Measurements from ENCODE around the gene FAT1. TPM values are rescaled to one million over a fixed set of nuclear protein-coding genes. Genes with fewer than 3 reads are reported as not detected.

Gene FAT1
- total RNA-seq, 1 experiment from 2014 or later: 107 TPM

- Histone ChIP-seq H3K4me3 (ENCODE audit: low read depth, low read length, poor library complexity, severe bottlenecking) (no peak overlapping the region), H3K27ac (ENCODE audit: low read depth, low read length, poor library complexity, severe bottlenecking) (no peak overlapping the region), H3K36me3 (ENCODE audit: insufficient read depth, low read length, poor library complexity, severe bottlenecking) (no peaks in the 10 kb centered on the region), H3K4me1 (ENCODE audit: insufficient read depth, low read length, poor library complexity, severe bottlenecking) (no peaks in the 10 kb centered on the region), H3K27me3 (replicated peaks; ENCODE audit: insufficient read depth, low read depth, low read length, poor library complexity) (no peaks in the 10 kb centered on the region), H3K9me3 (ENCODE audit: low read depth, low read length, poor library complexity, severe bottlenecking) (peaks cover 4% of the 10 kb centered on the region)
- TF ChIP-seq CTCF (conservative IDR thresholded peaks at IDR 0.05; ENCODE audit: low read depth, low read length): no peak
- no peak for TF ChIP-seq EZH2 (IDR thresholded peaks at IDR 0.05; ENCODE audit: borderline replicate concordance, low read depth, low read length, poor library complexity, severe bottlenecking)
- no peak for DNase-seq (ENCODE audit: low spot score)
- CTCF ChIA-PET: no interaction called here
- intact Hi-C loops (cut with micrococcal nuclease; ENCODE audit: unreplicated experiment): no loop called here
- BruUV-seq (replicated peaks): no TSS peak
- POLR2A ChIA-PET (ENCODE audit: low non-redundant PET): no interaction called here
Measured at GRCh38 chr4:186545436-186545835, 178.2 kb downstream of the FAT1 start.

GRCh38 chr4:186543206-186543605 lies 180.4 kb downstream of the FAT1 start:
- no TSS peak for BruUV-seq (replicated peaks)
- intact Hi-C loops (cut with micrococcal nuclease; ENCODE audit: unreplicated experiment): no loop called here
- CTCF ChIA-PET: no interaction called here

GRCh38 chr4:186541801-186542200 lies 181.9 kb downstream of the FAT1 start:
- no TSS peak for BruUV-seq (replicated peaks)
- TF ChIP-seq CTCF (conservative IDR thresholded peaks at IDR 0.05; ENCODE audit: low read depth, low read length) (no peak), EZH2 (IDR thresholded peaks at IDR 0.05; ENCODE audit: borderline replicate concordance, low read depth, low read length, poor library complexity, severe bottlenecking) (no peak)
- H3K36me3 ChIP-seq (ENCODE audit: insufficient read depth, low read length, poor library complexity, severe bottlenecking): no peaks in the 10 kb centered on the region
- no peaks in the 10 kb centered on the region for H3K4me1 ChIP-seq (ENCODE audit: insufficient read depth, low read length, poor library complexity, severe bottlenecking)
- POLR2A ChIA-PET (ENCODE audit: low non-redundant PET): no interaction called here
- peaks cover 4% of the 10 kb centered on the region for H3K9me3 ChIP-seq (ENCODE audit: low read depth, low read length, poor library complexity, severe bottlenecking)
- DNase-seq (ENCODE audit: low spot score): no peak
- intact Hi-C loops (cut with micrococcal nuclease; ENCODE audit: unreplicated experiment): no loop called here
- H3K27ac ChIP-seq (ENCODE audit: low read depth, low read length, poor library complexity, severe bottlenecking): no peak overlapping the region
- CTCF ChIA-PET: no interaction called here
- H3K4me3 ChIP-seq (ENCODE audit: low read depth, low read length, poor library complexity, severe bottlenecking): no peak overlapping the region
- H3K27me3 ChIP-seq (replicated peaks; ENCODE audit: insufficient read depth, low read depth, low read length, poor library complexity): no peaks in the 10 kb centered on the region

More at GRCh38 chr4:186543206-186543605, 180.4 kb downstream of the FAT1 start:
- Histone ChIP-seq H3K9me3 (ENCODE audit: low read depth, low read length, poor library complexity, severe bottlenecking) (peaks cover 4% of the 10 kb centered on the region), H3K4me3 (ENCODE audit: low read depth, low read length, poor library complexity, severe bottlenecking) (no peak overlapping the region), H3K27me3 (replicated peaks; ENCODE audit: insufficient read depth, low read depth, low read length, poor library complexity) (no peaks in the 10 kb centered on the region), H3K27ac (ENCODE audit: low read depth, low read length, poor library complexity, severe bottlenecking) (no peak overlapping the region), H3K36me3 (ENCODE audit: insufficient read depth, low read length, poor library complexity, severe bottlenecking) (no peaks in the 10 kb centered on the region), H3K4me1 (ENCODE audit: insufficient read depth, low read length, poor library complexity, severe bottlenecking) (no peaks in the 10 kb centered on the region)
- TF ChIP-seq EZH2 (IDR thresholded peaks at IDR 0.05; ENCODE audit: borderline replicate concordance, low read depth, low read length, poor library complexity, severe bottlenecking): no peak
- TF ChIP-seq CTCF (conservative IDR thresholded peaks at IDR 0.05; ENCODE audit: low read depth, low read length): no peak
- POLR2A ChIA-PET (ENCODE audit: low non-redundant PET): no interaction called here
- no peak for DNase-seq (ENCODE audit: low spot score)

All from A673 (cell line).